GM10266 (cell line): ENCODE measurements around the gene MAP3K14.

Experiments used
- DNase-seq: peaks from one replicate; pipeline ENCODE4 v3.0.0; 2012; ENCODE audit errors: extremely low spot score
- CTCF ChIP-seq: IDR thresholded peaks from 2 replicates; pipeline ENCODE4 v1.5.1; 2012; ENCODE audit warnings: mild to moderate bottlenecking, low read depth; ENCODE audit not compliant: control insufficient read depth, insufficient read depth; ENCODE audit errors: missing control alignments

Gene MAP3K14

GRCh38 chr17:45247429-45248131 is 69.2 kb downstream of the MAP3K14 start:
- TF ChIP-seq CTCF, result no peak

GRCh38 chr17:45246861-45247428 is 69.9 kb downstream of the MAP3K14 start:
- TF ChIP-seq CTCF, result peak; percentile 39
- DNase-seq, result peak; percentile 69

More at GRCh38 chr17:45247429-45248131, 69.2 kb downstream of the MAP3K14 start:
- peak; percentile 99 for DNase-seq

GRCh38 chr17:45246338-45246737 is 70.5 kb downstream of the MAP3K14 start:
- DNase-seq, result no peak
- no peak for TF ChIP-seq CTCF

- TF ChIP-seq CTCF, result no peak
- DNase-seq, result no peak
Measured at GRCh38 chr17:45244725-45245656, 71.8 kb downstream of the MAP3K14 start.

- TF ChIP-seq CTCF, result no peak
- no peak for DNase-seq
Measured at GRCh38 chr17:45243750-45244149, 73.1 kb downstream of the MAP3K14 start.

- no peak for DNase-seq
- TF ChIP-seq CTCF, result no peak
Measured at GRCh38 chr17:45242029-45242414, 74.8 kb downstream of the MAP3K14 start.

GRCh38 chr17:45241328-45242028 is 75.3 kb downstream of the MAP3K14 start:
- DNase-seq, result no peak
- TF ChIP-seq CTCF, result no peak
